ENCODE data around the gene ULK4.
A peak's percentile ranks its signal among the peaks of the same experiment; 100 is the strongest.

The ULK4 gene

DNA sequence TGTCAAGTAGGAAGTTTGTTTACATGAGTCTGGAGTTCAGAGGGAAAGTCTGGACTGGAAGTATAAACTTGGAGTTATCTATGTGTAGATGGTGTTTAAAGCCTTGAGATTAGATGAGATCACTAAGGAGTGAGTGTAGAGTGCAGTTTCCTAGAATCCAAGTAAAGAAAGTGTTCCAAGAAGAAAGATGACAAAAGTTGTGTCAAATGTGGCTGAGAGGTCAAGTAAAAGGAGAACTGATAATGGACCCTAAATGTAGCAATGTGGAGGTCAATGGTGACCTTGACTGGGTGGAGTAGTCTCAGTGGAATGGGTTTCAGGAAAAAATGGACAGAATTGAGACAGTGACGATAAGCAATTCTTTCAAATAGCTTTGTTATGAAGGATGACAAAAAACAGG, 39.9 kb upstream of the ULK4 start:
- H3K4me3 ChIP-seq (ENCODE audit: control insufficient read depth, low read depth, low read length): no peak overlapping the region
- DNase-seq (ENCODE audit: low read depth): no peak
- TF ChIP-seq, protein P1, sequence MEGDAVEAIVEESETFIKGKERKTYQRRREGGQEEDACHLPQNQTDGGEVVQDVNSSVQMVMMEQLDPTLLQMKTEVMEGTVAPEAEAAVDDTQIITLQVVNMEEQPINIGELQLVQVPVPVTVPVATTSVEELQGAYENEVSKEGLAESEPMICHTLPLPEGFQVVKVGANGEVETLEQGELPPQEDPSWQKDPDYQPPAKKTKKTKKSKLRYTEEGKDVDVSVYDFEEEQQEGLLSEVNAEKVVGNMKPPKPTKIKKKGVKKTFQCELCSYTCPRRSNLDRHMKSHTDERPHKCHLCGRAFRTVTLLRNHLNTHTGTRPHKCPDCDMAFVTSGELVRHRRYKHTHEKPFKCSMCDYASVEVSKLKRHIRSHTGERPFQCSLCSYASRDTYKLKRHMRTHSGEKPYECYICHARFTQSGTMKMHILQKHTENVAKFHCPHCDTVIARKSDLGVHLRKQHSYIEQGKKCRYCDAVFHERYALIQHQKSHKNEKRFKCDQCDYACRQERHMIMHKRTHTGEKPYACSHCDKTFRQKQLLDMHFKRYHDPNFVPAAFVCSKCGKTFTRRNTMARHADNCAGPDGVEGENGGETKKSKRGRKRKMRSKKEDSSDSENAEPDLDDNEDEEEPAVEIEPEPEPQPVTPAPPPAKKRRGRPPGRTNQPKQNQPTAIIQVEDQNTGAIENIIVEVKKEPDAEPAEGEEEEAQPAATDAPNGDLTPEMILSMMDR (IDR thresholded peaks at IDR 0.05; ENCODE audit: control insufficient read depth, insufficient read depth, low read depth, low read length, missing control alignments): no peak

GRCh38 chr3:41999909-42000308, 38.0 kb upstream of the ULK4 start:
- no peak for DNase-seq (ENCODE audit: low read depth)
- no peak overlapping the region for H3K4me3 ChIP-seq (ENCODE audit: control insufficient read depth, low read depth, low read length)
- TF ChIP-seq, protein P1 (IDR thresholded peaks at IDR 0.05; ENCODE audit: control insufficient read depth, insufficient read depth, low read depth, low read length, missing control alignments): no peak

- H3K4me3 ChIP-seq (ENCODE audit: control insufficient read depth, low read depth, low read length): no peak overlapping the region
- DNase-seq (ENCODE audit: low read depth): no peak
- TF ChIP-seq, protein P1 (IDR thresholded peaks at IDR 0.05; ENCODE audit: control insufficient read depth, insufficient read depth, low read depth, low read length, missing control alignments): peak; percentile 42
Observed at GRCh38 chr3:41997702-41998550, 36.0 kb upstream of the ULK4 start.

GRCh38 chr3:41991437-41991836, 29.5 kb upstream of the ULK4 start:
- TF ChIP-seq, protein P1 (IDR thresholded peaks at IDR 0.05; ENCODE audit: control insufficient read depth, insufficient read depth, low read depth, low read length, missing control alignments): no peak
- DNase-seq (ENCODE audit: low read depth): no peak
- H3K4me3 ChIP-seq (ENCODE audit: control insufficient read depth, low read depth, low read length): no peak overlapping the region

- H3K4me3 ChIP-seq (ENCODE audit: control insufficient read depth, low read depth, low read length): no peak overlapping the region
- TF ChIP-seq, protein P1 (IDR thresholded peaks at IDR 0.05; ENCODE audit: control insufficient read depth, insufficient read depth, low read depth, low read length, missing control alignments): no peak
- no peak for DNase-seq (ENCODE audit: low read depth)
Observed at GRCh38 chr3:41989518-41989917, 27.6 kb upstream of the ULK4 start.

GRCh38 chr3:41987627-41988026, 25.7 kb upstream of the ULK4 start:
- TF ChIP-seq, protein P1 (IDR thresholded peaks at IDR 0.05; ENCODE audit: control insufficient read depth, insufficient read depth, low read depth, low read length, missing control alignments): no peak
- no peak for DNase-seq (ENCODE audit: low read depth)
- no peak overlapping the region for H3K4me3 ChIP-seq (ENCODE audit: control insufficient read depth, low read depth, low read length)
